HG03025 (cell line): Measurements from ENCODE around the gene CTTNBP2.
"Not testable (repeated sequence)": the region's sequence is repeated elsewhere in the genome, so short reads cannot be mapped to it uniquely, and the experiment has no call there.

Source experiments
- ATAC-seq: cut with Tn5 transposase; IDR thresholded peaks from one replicate; pipeline ENCODE4 v1.9.1; 2021; ENCODE audit warnings: mild to moderate bottlenecking, moderate library complexity; ENCODE audit not compliant: unreplicated experiment, low FRiP score

CTTNBP2 gene

DNA sequence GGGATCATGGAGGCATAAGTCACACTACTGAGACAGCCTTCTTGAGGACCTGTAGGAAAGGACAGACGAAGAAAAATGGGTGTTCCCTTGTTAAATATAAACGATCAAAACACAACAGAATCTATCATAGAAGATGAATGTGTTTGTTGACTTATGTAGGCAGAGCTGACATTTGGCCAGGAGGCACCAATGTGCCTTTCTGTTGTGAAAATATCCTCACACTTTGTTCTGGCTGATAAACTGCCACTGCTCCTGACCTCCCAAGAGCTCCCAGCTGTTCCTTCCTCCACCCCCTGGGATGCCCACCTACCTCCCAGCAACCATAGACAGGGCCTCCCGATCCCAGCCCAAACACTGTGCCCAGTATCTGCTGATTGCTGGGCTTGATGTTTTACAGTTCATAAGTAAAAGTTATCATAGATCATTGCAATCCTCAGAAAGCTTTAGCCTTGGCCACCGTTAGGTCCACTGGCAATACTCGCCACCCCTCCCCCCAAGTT lies 116.6 kb downstream of the CTTNBP2 start:
- ATAC-seq: no peak

DNA sequence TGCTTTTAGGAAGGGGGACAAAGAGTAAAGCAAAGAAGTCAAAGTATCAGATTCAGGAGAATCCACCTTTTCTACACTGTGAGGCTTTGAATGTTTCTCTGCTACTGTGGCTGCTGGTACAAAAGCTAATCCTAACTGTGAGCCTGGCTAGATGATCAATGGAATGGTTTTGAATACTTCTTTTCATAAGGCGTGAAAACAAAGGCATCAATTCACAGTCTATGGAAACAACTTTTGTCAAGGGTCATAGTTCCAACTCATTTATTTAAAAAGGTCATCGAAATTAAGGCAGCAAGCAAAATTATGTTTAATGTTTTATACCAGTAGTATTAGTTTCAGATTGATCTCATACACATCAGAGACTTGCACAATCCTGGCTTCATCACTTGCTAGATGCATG lies 118.1 kb downstream of the CTTNBP2 start:
- ATAC-seq: no peak

DNA sequence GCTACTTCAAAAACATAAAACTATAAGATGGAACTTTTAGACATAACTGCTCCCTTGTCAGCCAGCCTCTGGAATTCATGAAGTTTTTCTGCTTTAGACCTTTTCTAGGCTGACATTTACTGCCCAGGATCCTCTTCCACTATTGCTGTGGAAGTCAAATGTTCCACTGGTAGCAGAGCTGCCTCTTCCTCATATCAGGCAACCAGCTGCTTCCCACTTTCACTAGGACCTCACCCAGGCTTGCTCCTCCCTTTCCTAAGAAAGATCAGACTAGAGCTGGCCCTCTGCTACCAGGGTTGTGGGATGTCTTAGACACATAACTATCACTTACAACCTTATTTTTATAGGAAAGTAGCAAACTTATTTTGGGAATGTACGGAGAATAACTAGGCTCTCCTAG lies 121.5 kb downstream of the CTTNBP2 start:
- no peak for ATAC-seq

DNA sequence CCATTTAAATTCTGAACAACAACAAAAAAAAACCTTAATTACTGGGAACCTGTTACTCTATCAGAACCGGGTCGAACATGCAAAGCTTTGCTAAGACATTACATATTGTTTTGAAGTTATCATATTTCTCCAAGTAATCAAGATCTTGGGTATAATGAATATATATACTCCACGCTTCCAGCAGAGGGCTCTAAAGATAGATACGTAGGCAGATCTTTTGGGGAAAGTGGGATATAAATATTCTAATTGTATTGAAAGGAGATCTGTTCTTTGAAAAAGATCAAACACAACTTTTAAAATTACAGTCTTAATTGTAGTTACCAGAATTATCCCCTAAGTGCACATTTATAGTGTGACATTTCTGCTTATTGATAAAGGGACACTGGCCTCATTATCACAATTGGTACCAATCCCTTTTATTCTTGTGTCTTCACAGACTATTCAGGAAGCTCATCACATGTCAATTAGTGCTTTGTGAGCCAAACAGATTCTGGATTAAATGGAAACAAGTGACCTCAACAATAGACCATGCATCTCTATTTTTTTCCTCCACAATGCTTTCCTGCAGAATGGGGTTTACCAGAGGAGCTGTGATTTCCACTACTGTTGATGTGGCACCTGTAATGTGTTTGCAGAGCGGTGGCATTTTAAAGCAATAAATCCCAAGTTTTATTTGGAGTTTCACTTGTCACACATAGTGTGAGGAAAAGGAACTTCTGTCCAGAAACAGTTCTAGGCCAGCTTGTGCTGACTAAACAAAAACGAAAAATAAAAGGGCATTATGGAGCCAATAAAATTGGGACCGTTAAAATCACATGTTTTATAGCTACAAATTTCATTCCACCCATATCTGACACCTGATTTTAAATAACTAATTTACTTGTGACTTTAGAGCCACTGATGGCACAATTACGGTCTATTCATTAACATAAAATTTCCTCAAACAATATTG lies 122.4 kb downstream of the CTTNBP2 start:
- no peak for ATAC-seq

DNA sequence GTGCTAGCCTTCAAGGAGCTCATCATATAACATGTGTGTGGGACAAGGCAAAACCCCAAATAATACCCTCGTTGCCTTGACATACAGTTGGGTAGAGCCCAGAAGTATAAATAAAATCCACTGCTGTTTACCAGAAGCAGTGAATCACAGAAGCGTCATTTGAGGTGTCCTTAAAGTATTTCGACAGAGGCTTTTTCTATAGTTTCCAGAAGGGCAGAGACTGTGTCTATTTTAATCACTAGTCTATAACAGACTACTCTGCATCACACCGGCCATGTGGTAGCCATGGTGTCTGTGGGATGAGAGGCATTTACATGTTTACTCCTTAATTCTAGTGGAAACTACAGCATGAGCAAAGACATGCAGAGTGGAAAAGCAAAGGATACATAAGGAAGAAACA lies 131.3 kb downstream of the CTTNBP2 start:
- ATAC-seq: no peak

DNA sequence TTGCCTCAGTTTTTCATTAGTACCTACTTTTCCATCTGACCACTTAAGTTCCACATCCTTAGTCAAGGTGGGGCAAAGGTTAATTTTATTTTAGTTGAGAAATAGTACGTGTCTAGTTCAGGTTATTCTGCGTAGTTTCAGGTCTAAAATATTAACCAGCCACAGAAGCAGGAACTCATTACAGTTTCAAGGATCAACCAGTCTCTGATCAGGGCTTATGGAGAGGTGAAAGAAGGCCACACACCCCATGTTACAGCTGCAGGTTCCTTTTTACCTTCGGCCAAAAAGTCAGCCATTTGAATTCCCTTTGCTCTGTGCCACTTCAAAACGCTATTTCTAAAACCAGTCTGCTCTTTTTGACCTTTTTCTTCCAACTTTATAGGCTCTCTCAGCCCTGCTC lies 134.2 kb downstream of the CTTNBP2 start:
- ATAC-seq: no peak

DNA sequence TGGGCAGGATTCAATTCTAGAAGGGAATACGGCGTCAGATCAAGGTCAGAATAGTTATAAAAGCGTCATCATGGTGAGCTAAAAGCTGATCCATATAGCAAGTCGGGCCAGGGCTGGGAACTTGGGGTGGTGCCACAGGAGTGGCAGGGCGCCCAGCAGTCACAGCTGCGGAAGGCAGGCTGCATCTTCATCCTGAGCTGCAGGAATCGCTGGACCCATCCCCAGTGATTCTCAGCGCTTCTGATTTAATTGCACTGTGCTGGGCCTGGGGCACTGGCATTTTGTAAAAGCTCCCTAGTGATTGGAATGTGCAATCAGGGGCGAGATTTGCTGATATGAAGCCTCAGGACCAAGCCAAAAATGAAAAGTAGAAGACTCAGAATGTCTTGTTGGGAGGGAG lies 135.3 kb downstream of the CTTNBP2 start:
- no peak for ATAC-seq

DNA sequence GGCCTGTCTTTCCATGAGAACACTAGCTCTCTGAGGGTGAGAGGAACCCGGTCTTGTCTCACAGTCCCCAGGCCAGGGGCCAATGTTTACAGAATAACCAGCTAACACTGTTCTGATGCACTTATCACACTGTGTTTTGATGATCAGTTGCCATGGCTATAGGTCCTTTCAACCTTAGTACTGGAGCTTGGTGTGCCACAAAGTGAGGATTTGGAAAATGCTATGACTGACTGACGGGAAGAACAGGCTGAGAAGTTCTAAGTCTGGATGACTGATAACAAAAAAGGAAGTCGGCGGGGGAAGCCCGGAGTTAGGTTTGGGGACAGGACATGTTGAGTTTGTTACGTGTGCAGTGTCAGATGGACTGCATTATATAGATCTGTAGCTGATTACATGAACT lies 141.8 kb downstream of the CTTNBP2 start:
- ATAC-seq: peak; percentile 82

DNA sequence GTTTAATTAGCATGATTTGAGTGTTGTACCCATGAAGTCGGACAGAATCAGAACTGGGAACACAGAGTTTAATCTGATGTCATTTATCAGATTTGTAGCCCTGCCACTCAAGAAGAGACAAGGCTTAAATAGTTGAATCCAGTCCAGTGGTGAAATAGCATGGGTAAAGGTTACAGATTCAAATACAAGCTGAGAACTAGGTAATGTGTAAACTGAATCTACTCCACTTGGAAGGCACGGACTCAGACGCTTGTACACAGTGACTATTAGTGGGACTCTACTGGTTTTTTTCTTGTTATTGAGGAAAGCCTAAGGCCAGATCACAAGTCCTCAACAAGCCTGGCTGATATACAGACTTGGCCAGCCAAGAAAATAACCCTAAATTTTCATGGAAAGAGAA lies 142.9 kb downstream of the CTTNBP2 start:
- ATAC-seq: no peak

DNA sequence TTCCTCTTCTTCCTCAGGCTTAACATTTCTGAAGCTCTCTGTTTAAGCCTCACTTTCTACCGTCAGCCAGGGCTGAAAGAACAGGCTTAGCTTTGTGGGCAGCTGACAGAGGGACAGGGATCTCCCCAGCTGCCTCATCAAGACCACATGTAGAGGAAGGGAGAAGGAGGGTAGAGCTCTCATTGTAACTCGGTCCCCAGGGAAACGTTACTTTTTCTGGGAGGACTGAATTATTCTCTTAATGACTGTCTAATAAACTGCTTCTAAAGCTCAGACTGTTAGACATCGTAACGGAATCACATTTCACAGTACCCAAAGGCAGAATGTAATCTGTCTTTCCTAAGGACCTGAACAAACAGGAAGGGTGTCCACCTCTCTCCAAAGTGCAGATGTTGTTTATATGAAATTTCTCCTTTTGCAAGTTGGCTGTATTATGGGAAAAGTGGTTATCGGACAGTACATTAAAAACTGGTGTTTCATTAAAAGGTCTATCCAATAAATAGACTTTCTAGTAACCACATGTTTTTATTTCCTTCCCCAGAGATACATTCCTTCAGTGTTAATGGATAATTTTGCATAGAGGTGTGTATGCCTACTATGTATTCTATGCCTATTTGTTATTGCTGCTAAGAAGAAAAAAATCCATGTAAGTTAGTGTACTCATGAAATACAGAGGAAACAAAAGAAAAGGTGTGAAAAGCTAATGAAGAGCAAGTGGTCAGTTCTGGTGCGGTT lies 144.2 kb downstream of the CTTNBP2 start:
- no peak for ATAC-seq

DNA sequence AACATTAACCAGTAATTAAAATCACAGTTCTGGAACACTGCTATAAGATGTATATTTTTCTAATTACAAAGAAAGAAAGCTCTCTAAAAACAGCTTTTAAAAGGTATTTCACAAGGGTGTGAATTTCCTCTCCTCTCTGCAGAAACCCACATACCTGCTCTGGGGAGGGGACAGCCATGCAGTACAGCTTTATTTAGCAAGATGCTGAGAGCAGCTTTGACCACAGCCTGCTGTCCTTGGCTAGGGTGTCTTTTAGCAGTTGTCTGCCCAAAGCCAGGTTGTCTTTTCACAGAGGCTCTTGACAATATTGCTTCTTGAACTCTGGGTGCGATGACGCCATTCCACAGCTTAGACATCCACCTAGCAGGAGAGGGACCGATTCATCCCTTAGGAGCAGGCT lies 148.3 kb downstream of the CTTNBP2 start:
- ATAC-seq: no peak

DNA sequence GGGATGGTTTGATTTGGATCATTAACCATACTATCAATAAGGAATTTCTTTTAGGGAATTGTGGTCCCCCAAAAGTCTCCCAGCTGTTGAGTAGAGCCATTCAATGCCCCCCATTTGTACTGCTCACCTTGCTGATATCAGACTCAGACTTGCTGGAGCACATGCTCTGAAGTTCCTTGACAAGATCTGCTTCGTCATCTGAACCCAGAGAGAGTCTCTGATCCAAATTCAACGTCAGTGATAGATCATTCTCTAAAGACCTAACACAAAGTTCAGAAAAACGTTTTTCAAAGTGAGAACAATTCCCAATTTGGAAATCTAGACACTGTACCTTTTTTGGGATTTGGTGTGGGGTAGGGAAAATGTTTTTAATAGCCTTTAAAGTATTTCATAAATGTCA lies 153.9 kb downstream of the CTTNBP2 start:
- no peak for ATAC-seq

DNA sequence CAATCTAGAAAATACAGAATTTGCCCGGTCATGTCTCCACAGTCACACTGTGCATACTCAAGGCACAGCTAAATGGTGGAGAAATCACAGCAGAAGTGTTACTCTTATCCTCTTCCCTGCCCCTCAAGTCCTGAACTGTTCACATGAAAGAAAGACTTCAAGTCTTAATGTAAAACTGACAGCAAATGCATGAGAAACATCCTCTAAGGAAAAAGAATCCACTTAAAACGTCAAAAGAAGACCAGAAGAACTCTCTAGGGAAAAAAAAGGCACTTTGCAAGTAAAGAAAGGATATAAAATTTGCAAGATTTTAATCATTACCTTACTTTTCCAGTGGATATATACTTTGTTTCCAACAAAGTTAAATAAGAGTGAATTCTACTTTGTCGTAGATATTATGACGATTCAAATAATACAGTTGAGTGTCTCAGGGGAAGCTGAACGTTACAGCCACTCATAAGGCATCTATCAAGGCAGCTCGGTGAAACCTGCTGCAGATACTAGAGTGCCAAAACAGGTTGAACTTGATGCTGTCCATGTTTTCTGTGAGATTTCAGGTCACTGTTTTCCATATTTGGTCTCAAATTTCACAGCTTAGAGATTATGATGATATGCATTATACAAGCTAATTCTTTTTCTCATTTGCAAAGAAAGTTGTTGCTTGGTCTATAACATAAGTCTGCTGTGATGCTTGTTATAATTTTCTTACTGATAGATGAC lies 155.0 kb downstream of the CTTNBP2 start:
- no peak for ATAC-seq

DNA sequence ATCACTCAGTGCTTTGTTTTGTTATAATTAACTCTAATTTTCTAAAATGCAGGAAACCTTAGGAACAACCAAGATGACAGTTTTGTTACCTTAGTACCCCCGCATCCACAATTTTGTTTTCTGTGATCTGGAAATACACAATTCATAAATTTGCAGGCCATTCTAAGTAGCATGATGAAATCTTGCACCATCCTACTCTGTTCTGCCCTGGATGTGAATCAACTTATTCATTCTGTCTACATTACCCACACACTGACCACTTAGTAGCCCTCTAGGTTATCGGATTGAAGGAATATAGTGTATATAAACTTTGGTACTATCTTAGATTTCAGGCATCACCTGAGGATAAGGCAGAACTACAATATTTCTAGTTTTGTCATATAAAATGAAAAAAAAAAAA lies 155.9 kb downstream of the CTTNBP2 start:
- no peak for ATAC-seq

DNA sequence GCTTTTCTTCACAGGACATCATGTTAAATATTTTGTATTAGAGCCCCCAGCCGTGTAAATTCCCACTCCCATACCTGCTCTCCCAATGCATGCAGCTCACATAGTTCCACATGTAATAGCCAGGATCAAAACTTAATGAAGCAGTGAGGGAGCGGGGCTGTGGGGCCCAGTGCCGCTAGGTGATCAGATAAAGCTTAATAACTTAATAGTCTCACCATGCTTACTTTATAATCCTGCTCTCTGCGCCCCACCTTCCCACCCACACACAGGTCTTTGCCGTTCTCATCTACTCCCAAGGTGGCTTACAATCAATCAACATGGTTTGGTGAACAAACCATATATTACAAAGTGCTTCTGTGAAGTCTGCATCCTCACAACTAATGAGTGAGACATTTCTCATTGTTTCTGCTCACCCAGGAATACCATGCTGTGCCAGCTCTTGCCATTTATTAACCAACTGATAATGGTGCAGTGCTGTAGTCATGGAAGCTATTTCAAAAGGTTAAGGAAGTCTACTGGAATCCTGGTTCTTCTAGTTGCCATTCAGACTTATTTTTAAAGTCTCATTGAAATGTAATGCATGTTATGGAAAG lies 156.4 kb downstream of the CTTNBP2 start:
- no peak for ATAC-seq

DNA sequence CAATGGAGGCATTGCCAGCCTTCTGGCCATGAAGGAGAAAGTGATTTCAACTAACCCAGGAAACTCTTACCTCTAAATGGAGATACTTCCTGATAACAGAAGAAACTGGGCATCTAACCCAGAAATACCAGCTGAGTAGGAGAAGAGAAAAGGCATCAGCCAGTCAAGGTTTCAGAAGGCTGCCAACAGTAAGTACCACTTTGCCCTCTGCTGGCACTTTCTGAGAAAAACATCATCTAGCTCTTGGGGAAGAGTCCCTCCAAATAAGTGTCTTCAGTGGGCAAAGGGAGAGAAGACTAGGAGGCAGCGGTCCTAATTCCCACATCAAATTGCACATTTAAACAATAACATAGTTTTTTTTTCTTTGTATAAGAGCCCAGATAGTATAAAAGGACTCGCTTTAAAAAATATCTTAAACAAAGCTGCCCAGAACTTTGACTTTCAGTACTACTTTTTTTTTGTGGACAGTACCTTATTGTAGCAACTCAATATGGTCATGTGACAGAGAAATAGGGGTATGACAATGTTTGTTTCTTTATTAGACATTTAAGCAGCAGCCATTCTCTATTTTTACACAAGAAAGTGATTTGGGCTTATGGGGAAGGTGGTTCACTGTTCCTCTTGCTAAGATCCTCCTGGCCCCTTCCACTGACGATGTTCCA lies 157.3 kb downstream of the CTTNBP2 start:
- peak; percentile 75 for ATAC-seq

DNA sequence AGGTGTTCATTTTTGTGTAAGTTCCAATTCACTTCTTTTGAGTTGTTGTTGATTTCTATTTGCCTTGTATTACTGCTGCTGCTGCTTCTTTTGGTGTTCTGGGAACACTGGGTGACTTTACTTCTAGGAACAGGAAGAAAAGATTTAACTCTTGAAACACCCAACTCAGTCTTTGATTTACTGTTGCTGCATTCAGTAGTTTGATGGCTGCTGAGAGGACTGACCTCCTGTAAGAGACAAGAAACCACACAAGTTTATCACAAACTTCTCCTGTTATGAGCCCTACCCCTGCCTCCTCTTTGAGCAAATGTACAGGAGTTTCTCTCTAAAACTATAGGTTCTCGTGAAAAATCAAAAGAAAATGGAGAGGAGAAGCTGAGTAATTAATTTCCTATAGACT lies 161.7 kb downstream of the CTTNBP2 start:
- no peak for ATAC-seq

DNA sequence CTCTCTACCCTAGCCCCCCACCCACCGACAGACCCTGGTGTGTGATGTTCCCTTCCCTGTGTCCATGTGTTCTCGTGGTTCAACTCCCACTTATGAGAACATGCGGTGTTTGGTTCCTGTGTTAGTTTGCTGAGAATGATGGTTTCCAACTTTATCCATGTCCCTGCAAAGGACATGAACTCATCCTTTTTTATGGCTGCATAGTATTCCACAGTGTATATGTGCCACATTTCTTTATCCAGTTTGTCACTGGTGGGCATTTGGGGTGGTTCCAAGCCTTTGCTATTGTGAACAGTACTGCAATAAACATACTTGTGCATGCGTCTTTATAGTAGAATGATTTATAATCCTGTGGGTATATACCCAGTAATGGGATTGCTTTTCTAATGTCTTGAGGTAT lies 165.1 kb downstream of the CTTNBP2 start:
- ATAC-seq: not testable (repeated sequence)

DNA sequence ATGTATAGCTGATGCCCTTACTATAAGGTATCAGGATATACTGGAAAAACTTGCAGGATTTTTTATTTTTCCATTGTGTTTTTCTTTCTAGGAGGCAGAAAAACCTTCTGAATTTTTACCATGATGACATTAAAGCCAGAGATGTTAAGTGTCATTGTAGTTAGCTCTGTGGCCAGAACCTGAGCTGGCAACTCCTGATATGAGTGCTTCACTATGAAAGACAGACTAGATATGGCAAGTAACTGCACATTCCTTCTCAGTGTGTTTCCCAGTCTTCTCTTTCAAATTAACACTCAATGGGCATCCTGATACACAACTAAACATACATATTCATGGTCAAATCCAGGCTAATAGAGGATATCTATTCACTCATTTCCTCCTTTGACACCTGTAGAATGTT lies 166.2 kb downstream of the CTTNBP2 start:
- ATAC-seq: no peak

DNA sequence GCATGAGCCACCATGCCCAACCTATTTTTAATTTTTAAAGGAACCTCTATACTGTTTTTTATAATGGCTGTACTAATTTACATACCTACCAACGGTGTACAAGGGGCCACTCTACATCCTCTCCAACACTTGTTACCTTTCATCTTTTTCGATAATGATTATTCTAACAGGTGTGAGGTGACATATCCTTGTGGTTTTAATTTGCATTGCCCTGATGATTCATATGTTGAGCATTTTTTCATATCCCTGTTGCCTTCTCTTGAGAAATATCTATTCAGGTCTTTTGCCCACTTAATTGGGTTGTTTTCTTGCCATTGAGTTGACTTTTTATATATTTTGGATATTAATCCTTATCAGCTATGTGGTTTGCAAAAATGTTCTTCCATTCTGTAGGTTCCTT lies 167.0 kb downstream of the CTTNBP2 start:
- ATAC-seq: no peak
